Measurements from ENCODE around the gene GPD2. TPM values are rescaled to one million over a fixed set of nuclear protein-coding genes. Genes with fewer than 3 reads are reported as not detected.

The GPD2 gene
- total RNA-seq, 4 donors from 2014 or later = 39.2 to 69.7 (median 64.1) TPM

- no peak overlapping the region for H3K4me3 ChIP-seq
- ATAC-seq (no peak), DNase-seq (no peak)
- H3K27me3 ChIP-seq = no peaks in the 10 kb centered on the region
- H3K9me3 ChIP-seq = no peaks in the 10 kb centered on the region
- in situ Hi-C loops (cut with MboI; ENCODE audit: low sequenced_read_pairs in 4 of 4) = no loop called here
- TF ChIP-seq CTCF (IDR thresholded peaks at IDR 0.05 in 4 of 5, conservative IDR thresholded peaks at IDR 0.05 in 1 of 5) (no peak), POLR2A (IDR thresholded peaks at IDR 0.05) (no peak)
- H3K4me1 ChIP-seq = peaks cover 7 to 11% of the 10 kb centered on the region in 2 donors
- intact Hi-C loops (cut with DNase I; ENCODE audit: low total_unique reads) = no loop called here
- peaks cover 0 to 12% of the 10 kb centered on the region in 2 donors for H3K36me3 ChIP-seq
- no peak overlapping the region for H3K27ac ChIP-seq
Measured at GRCh38 chr2:156562124-156562523, 125.9 kb downstream of the GPD2 start.

GRCh38 chr2:156563994-156564753, 128.0 kb downstream of the GPD2 start:
- H3K9me3 ChIP-seq = no peaks in the 10 kb centered on the region
- DNase-seq (no peak), ATAC-seq (no peak)
- in situ Hi-C loops (cut with MboI; ENCODE audit: low sequenced_read_pairs in 4 of 4) (no loop called here), intact Hi-C loops (cut with DNase I; ENCODE audit: low total_unique reads) (no loop called here)
- no peak overlapping the region for H3K27ac ChIP-seq
- no peaks in the 10 kb centered on the region for H3K27me3 ChIP-seq
- H3K4me3 ChIP-seq = no peak overlapping the region
- H3K36me3 ChIP-seq = peaks cover 0 to 8% of the 10 kb centered on the region in 2 donors
- peaks cover 7 to 11% of the 10 kb centered on the region in 2 donors for H3K4me1 ChIP-seq
- TF ChIP-seq CTCF (IDR thresholded peaks at IDR 0.05 in 4 of 5, conservative IDR thresholded peaks at IDR 0.05 in 1 of 5) = no peak
- TF ChIP-seq POLR2A (IDR thresholded peaks at IDR 0.05) = no peak

GRCh38 chr2:156565066-156565710, 129.0 kb downstream of the GPD2 start:
- in situ Hi-C loops (cut with MboI; ENCODE audit: low sequenced_read_pairs in 4 of 4) = no loop called here
- Histone ChIP-seq H3K4me3 (no peak overlapping the region), H3K27me3 (no peaks in the 10 kb centered on the region), H3K4me1 (peaks cover 7 to 11% of the 10 kb centered on the region in 2 donors), H3K27ac (no peak overlapping the region), H3K36me3 (peaks cover 0 to 18% of the 10 kb centered on the region in 2 donors), H3K9me3 (no peaks in the 10 kb centered on the region)
- no peak for ATAC-seq
- TF ChIP-seq POLR2A (IDR thresholded peaks at IDR 0.05) (no peak), CTCF (IDR thresholded peaks at IDR 0.05 in 4 of 5, conservative IDR thresholded peaks at IDR 0.05 in 1 of 5) (no peak)
- intact Hi-C loops (cut with DNase I; ENCODE audit: low total_unique reads) = no loop called here
- DNase-seq = no peak

GRCh38 chr2:156573710-156574109, 137.5 kb downstream of the GPD2 start:
- in situ Hi-C loops (cut with MboI; ENCODE audit: low sequenced_read_pairs in 4 of 4) = no loop called here
- no peaks in the 10 kb centered on the region for H3K4me1 ChIP-seq
- DNase-seq (no peak), ATAC-seq (no peak)
- no peaks in the 10 kb centered on the region for H3K27me3 ChIP-seq
- H3K4me3 ChIP-seq = no peak overlapping the region
- no peak for TF ChIP-seq CTCF (IDR thresholded peaks at IDR 0.05 in 4 of 5, conservative IDR thresholded peaks at IDR 0.05 in 1 of 5)
- no peak for TF ChIP-seq POLR2A (IDR thresholded peaks at IDR 0.05)
- H3K36me3 ChIP-seq = peaks cover 0 to 41% of the 10 kb centered on the region in 2 donors
- no peaks in the 10 kb centered on the region for H3K9me3 ChIP-seq
- no peak overlapping the region for H3K27ac ChIP-seq
- intact Hi-C loops (cut with DNase I; ENCODE audit: low total_unique reads) = no loop called here
